Parathyroid adenoma (tissue), 2 donors: ENCODE data around the gene RXFP2.

ENCODE experiments used
- H2AFZ ChIP-seq: fragments of 300-600 bp; sonication (generic); one replicate; pipeline ENCODE4 v1.7.0; 2017; ENCODE audit warnings: antibody characterized with exemption, mild to moderate bottlenecking
- H3K27ac ChIP-seq: fragments of 300-600 bp; sonication (generic); one replicate; pipeline ENCODE4 v1.7.0; 2017
- H3K27me3 ChIP-seq: fragments of 300-600 bp; sonication (generic); one replicate; pipeline ENCODE4 v1.7.0; 2017; ENCODE audit warnings: low read length; ENCODE audit not compliant: control insufficient read depth, insufficient read depth
- H3K36me3 ChIP-seq: fragments of 300-600 bp; sonication (generic); one replicate; pipeline ENCODE4 v1.7.0; 2017; ENCODE audit warnings: low read length; ENCODE audit not compliant: control insufficient read depth, insufficient read depth
- H3K4me1 ChIP-seq: fragments of 300-600 bp; sonication (generic); one replicate; pipeline ENCODE4 v1.7.0; 2017; ENCODE audit warnings: control low read depth
- H3K4me2 ChIP-seq: fragments of 300-600 bp; sonication (generic); one replicate; pipeline ENCODE4 v1.7.0; 2017; ENCODE audit warnings: low read length
- H3K4me3 ChIP-seq: fragments of 300-600 bp; sonication (generic); one replicate; pipeline ENCODE4 v1.7.0; 2017; ENCODE audit warnings: low read depth, low read length
- H3K79me2 ChIP-seq: fragments of 300-600 bp; sonication (generic); one replicate; pipeline ENCODE4 v1.7.0; 2017; ENCODE audit warnings: control low read depth
- H3K9ac ChIP-seq: fragments of 300-600 bp; sonication (generic); one replicate; pipeline ENCODE4 v1.7.0; 2017; ENCODE audit warnings: mild to moderate bottlenecking
- H3K9me3 ChIP-seq: fragments of 300-600 bp; sonication (generic); one replicate; pipeline ENCODE4 v1.7.0; 2017; ENCODE audit warnings: low read length; ENCODE audit not compliant: control insufficient read depth
- TF ChIP-seq, protein P1 (sequence below): fragments of 300-600 bp; sonication (generic); IDR thresholded peaks from one replicate; pipeline ENCODE4 v1.7.0; 2017; ENCODE audit warnings: antibody characterized with exemption, mild to moderate bottlenecking
- donor health status: primary hyperparathyroidism.

The RXFP2 gene

DNA sequence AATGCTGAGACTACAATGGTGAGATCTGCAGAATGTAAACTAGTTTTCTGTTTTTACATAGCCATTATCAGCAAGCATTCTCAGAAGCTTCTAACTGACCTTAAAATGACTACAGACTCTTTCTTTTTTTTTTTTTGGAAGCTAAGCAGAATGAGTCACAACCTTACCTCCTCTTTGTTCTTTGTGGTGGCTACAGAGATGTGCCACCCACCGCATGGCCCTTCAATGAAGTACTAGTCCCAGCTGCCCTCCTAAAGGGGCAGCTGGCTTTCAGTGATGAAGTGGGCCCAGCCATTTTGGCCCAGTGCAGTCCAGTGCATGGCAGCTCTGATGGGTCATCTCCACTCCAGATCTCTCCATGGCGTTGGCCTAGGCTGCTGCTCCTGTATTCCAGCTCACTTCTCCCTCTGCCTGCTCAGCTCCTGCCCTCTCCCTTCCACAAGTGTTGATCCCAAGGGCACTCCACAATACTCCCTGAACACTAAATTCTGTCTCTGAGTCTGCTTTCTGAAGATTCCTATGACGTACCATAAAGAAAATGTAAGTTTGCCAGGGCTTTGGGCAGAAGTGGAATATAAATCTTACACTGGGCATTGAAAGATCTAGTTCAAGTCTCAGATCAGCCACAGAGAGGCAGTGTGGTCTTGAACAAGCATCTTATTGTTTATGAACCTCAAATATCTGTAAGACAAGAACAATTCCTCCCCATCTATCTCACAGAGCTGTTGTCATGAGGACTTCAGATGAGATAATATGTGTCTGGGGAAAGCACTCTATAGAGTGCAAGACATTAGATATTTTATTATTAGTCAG lies 85.6 kb downstream of the RXFP2 start:
- Histone ChIP-seq H2AFZ (no peak overlapping the region), H3K79me2 (no peaks in the 10 kb centered on the region), H3K4me2 (no peak overlapping the region), H3K27me3 (no peaks in the 10 kb centered on the region), H3K4me1 (no peaks in the 10 kb centered on the region), H3K4me3 (no peak overlapping the region), H3K27ac (no peak overlapping the region), H3K36me3 (no peaks in the 10 kb centered on the region), H3K9ac (no peak overlapping the region), H3K9me3 (no peaks in the 10 kb centered on the region)
- TF ChIP-seq, protein P1, sequence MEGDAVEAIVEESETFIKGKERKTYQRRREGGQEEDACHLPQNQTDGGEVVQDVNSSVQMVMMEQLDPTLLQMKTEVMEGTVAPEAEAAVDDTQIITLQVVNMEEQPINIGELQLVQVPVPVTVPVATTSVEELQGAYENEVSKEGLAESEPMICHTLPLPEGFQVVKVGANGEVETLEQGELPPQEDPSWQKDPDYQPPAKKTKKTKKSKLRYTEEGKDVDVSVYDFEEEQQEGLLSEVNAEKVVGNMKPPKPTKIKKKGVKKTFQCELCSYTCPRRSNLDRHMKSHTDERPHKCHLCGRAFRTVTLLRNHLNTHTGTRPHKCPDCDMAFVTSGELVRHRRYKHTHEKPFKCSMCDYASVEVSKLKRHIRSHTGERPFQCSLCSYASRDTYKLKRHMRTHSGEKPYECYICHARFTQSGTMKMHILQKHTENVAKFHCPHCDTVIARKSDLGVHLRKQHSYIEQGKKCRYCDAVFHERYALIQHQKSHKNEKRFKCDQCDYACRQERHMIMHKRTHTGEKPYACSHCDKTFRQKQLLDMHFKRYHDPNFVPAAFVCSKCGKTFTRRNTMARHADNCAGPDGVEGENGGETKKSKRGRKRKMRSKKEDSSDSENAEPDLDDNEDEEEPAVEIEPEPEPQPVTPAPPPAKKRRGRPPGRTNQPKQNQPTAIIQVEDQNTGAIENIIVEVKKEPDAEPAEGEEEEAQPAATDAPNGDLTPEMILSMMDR, result no peak

DNA sequence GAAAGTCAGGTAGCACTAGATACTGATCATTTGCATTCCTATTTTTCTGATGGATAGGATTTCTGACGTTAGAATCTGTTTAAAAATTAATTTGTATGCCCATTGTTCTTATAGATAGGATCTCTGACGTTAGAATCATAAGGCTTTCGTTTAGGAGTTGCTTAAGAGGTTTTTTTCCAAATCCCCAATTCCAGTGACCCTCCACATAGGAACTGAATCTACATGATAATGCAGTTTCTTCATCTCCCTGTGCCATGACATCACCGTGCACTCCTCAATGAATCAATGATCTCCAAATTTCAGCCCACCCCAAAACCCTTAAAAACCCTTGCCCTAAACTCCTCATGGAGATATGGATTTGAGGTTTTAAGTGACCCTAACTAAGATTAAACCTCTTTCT lies 87.2 kb downstream of the RXFP2 start:
- H3K27ac ChIP-seq, result no peak overlapping the region
- no peaks in the 10 kb centered on the region for H3K27me3 ChIP-seq
- H3K9me3 ChIP-seq, result no peaks in the 10 kb centered on the region
- H3K4me3 ChIP-seq, result no peak overlapping the region
- H3K4me1 ChIP-seq, result no peaks in the 10 kb centered on the region
- H2AFZ ChIP-seq, result no peak overlapping the region
- H3K79me2 ChIP-seq, result no peaks in the 10 kb centered on the region
- no peak overlapping the region for H3K4me2 ChIP-seq
- H3K36me3 ChIP-seq, result no peaks in the 10 kb centered on the region
- TF ChIP-seq, protein P1, result no peak
- H3K9ac ChIP-seq, result no peak overlapping the region

DNA sequence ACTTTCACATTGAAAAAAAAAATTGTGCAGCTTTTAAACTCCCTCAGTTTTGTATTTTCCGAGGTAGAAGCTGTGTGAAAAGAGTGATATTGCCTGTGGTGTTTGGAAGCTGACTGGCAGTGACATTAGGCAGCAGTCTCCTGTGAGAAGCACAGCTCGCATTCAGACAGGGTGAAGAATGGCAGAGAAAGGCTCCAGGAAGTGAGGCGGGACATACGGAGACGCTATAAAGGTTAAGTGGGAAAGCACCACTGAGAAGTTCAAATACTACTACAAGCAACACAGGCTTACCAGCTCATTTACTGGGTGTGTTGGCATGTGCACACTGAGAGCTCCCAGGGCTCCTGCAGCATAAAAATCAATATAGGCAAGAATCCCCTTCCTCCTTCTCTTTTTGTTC lies 88.4 kb downstream of the RXFP2 start:
- no peak overlapping the region for H3K4me3 ChIP-seq
- no peak overlapping the region for H3K27ac ChIP-seq
- TF ChIP-seq, protein P1, result no peak
- no peak overlapping the region for H3K9ac ChIP-seq
- no peaks in the 10 kb centered on the region for H3K79me2 ChIP-seq
- no peaks in the 10 kb centered on the region for H3K36me3 ChIP-seq
- no peak overlapping the region for H2AFZ ChIP-seq
- no peaks in the 10 kb centered on the region for H3K27me3 ChIP-seq
- no peak overlapping the region for H3K4me2 ChIP-seq
- no peaks in the 10 kb centered on the region for H3K4me1 ChIP-seq
- no peaks in the 10 kb centered on the region for H3K9me3 ChIP-seq

DNA sequence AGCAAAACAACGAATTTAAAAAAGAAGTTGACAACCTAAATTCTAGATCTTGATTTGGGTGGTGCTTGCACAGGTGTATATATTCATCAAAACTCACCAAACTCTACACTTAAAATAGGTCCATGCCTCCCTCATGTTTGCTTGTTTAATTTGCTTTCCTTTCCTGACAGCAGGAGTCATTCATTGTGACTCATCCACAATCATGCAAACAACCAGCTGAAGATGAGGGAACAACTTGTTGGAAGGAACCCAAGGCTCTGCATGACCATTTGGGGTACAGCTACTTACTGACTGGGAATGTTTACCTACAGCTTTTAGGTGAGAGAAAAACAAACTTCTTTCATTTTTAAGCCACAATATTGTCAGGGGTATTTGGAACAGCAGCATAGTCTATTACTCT lies 96.6 kb downstream of the RXFP2 start:
- H3K4me2 ChIP-seq, result no peak overlapping the region
- TF ChIP-seq, protein P1, result no peak
- no peak overlapping the region for H3K27ac ChIP-seq
- H3K4me3 ChIP-seq, result no peak overlapping the region
- H3K79me2 ChIP-seq, result no peaks in the 10 kb centered on the region
- no peaks in the 10 kb centered on the region for H3K9me3 ChIP-seq
- H2AFZ ChIP-seq, result no peak overlapping the region
- no peaks in the 10 kb centered on the region for H3K36me3 ChIP-seq
- no peaks in the 10 kb centered on the region for H3K4me1 ChIP-seq
- no peak overlapping the region for H3K9ac ChIP-seq
- H3K27me3 ChIP-seq, result no peaks in the 10 kb centered on the region

DNA sequence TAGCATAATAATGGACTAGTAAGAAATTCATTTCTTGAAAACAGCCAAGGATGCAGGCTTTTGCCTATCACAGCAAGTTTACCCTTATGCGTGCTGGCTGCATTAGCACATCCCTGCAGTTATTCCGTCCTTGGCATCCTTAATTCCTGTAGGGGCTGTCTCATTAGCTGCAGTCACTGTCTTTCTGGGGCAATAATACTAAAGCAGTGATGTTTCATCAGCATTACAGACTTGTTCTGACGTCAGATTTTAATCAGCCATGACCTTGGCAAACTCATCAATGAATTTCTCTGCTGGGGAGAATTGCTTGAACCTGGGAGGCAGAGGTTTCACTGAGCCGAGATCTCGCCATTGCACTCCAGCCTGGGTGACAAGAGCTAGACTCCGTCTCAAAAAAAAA lies 103.7 kb downstream of the RXFP2 start:
- Histone ChIP-seq H3K4me1 (no peaks in the 10 kb centered on the region), H3K9ac (no peak overlapping the region), H2AFZ (no peak overlapping the region), H3K27ac (no peak overlapping the region), H3K9me3 (no peaks in the 10 kb centered on the region), H3K4me2 (no peak overlapping the region), H3K36me3 (no peaks in the 10 kb centered on the region), H3K79me2 (no peaks in the 10 kb centered on the region), H3K4me3 (no peak overlapping the region), H3K27me3 (no peaks in the 10 kb centered on the region)
- TF ChIP-seq, protein P1, result no peak
